ENCODE results near the gene NECAB3. TPM values are rescaled to one million over a fixed set of nuclear protein-coding genes. Genes with fewer than 3 reads are reported as not detected.

The NECAB3 gene
- total RNA-seq, 1 donor = 27.1 TPM

DNA sequence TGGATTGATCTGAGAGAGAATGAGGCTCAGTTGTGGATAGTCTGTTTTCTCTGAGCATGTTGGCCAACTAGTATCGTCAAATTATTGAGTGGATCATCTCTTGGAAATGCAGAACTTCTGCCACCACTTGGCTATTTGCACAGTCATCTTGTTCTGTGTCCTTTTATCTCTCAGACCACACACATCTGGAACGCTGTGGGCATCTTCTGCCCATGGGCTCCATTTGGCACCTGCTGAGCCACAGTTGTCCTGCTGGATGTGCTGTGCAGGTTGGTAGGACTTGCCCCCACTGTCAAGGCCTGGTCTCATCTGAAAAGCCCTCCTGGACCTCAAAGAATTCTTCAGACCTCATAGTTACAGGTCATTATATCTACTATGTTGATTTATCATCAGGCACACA, 28.8 kb downstream of the NECAB3 start:
- Histone ChIP-seq H3K27me3 (ENCODE audit: insufficient read depth, low read length) (no peaks in the 10 kb centered on the region), H3K79me2 (ENCODE audit: insufficient read depth, low read length) (no peaks in the 10 kb centered on the region), H3K4me2 (ENCODE audit: insufficient read depth, low read length) (no peak overlapping the region), H2AFZ (ENCODE audit: low read length) (no peak overlapping the region), H4K20me1 (ENCODE audit: insufficient read depth, low read length) (peaks cover 26% of the 10 kb centered on the region), H3K9me3 (ENCODE audit: low read depth, low read length) (no peaks in the 10 kb centered on the region), H3K27ac (ENCODE audit: low read depth, low read length) (no peak overlapping the region), H3K4me3 (ENCODE audit: insufficient read depth, low read length) (no peak overlapping the region), H3K36me3 (ENCODE audit: insufficient read depth, low read length) (peaks cover 27% of the 10 kb centered on the region), H3K4me1 (ENCODE audit: insufficient read depth, low read length) (peaks cover 20% of the 10 kb centered on the region)
- peak; percentile 30 for DNase-seq (ENCODE audit: insufficient read length, low spot score, missing footprints)
- TF ChIP-seq CTCF (IDR thresholded peaks at IDR 0.05; ENCODE audit: extremely low read depth, low read depth, low read length) = no peak

DNA sequence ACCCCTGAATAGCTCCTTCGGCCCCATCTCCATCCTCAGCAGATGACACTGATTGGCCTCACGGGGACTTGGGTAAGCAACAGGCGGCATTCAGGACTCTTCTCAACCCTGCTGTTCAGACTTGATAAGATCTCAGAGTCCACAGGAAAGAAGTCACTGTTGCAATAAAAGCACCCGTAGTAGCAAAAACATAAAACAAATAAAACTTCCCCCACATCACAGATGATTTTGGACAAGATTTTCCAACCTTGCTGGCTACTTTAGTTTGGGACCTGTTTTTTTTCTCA, 29.2 kb downstream of the NECAB3 start:
- Histone ChIP-seq H3K4me2 (ENCODE audit: insufficient read depth, low read length) (no peak overlapping the region), H3K4me1 (ENCODE audit: insufficient read depth, low read length) (peaks cover 20% of the 10 kb centered on the region), H2AFZ (ENCODE audit: low read length) (no peak overlapping the region), H3K27me3 (ENCODE audit: insufficient read depth, low read length) (no peaks in the 10 kb centered on the region), H3K27ac (ENCODE audit: low read depth, low read length) (no peak overlapping the region), H4K20me1 (ENCODE audit: insufficient read depth, low read length) (peaks cover 26% of the 10 kb centered on the region), H3K36me3 (ENCODE audit: insufficient read depth, low read length) (peaks cover 29% of the 10 kb centered on the region), H3K9me3 (ENCODE audit: low read depth, low read length) (no peaks in the 10 kb centered on the region), H3K4me3 (ENCODE audit: insufficient read depth, low read length) (no peak overlapping the region), H3K79me2 (ENCODE audit: insufficient read depth, low read length) (no peaks in the 10 kb centered on the region)
- no peak for TF ChIP-seq CTCF (IDR thresholded peaks at IDR 0.05; ENCODE audit: extremely low read depth, low read depth, low read length)
- no peak for DNase-seq (ENCODE audit: insufficient read length, low spot score, missing footprints)

DNA sequence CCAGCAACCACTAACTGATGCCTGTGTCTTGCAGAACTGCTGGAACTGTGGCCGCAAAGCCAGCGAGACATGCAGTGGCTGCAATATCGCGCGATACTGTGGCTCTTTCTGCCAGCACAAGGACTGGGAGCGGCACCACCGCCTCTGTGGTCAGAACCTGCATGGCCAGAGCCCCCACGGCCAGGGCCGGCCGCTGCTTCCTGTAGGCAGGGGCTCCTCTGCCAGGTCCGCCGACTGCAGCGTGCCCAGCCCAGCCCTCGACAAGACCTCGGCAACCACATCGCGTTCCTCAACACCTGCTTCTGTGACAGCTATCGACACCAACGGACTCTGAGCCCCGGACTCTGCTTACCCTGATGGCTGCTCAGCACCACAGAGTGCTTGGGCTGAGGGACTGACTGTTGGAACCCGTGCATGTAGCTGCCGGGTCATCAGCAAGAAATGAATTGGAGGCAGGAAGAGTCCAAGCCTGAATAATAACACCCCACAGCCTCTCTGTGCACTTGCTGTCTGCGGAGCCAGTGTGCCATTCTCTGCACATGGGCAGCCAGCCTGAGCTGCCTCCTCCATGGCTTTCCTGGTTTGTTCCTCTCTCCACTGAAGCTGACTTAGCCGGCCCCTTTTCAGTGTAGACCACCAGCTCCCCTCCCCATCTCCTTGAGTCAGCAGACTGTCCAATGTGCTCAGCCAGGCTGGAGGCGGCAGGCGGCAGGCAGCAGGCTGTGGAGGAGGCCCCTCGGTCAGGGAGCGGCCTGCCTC, 29.7 kb downstream of the NECAB3 start:
- Histone ChIP-seq H2AFZ (ENCODE audit: low read length) (no peak overlapping the region), H4K20me1 (ENCODE audit: insufficient read depth, low read length) (peaks cover 24% of the 10 kb centered on the region), H3K79me2 (ENCODE audit: insufficient read depth, low read length) (no peaks in the 10 kb centered on the region), H3K27me3 (ENCODE audit: insufficient read depth, low read length) (no peaks in the 10 kb centered on the region), H3K27ac (ENCODE audit: low read depth, low read length) (no peak overlapping the region), H3K4me2 (ENCODE audit: insufficient read depth, low read length) (no peak overlapping the region), H3K36me3 (ENCODE audit: insufficient read depth, low read length) (peaks cover 35% of the 10 kb centered on the region), H3K4me1 (ENCODE audit: insufficient read depth, low read length) (peaks cover 20% of the 10 kb centered on the region), H3K4me3 (ENCODE audit: insufficient read depth, low read length) (no peak overlapping the region), H3K9me3 (ENCODE audit: low read depth, low read length) (no peaks in the 10 kb centered on the region)
- no peak for TF ChIP-seq CTCF (IDR thresholded peaks at IDR 0.05; ENCODE audit: extremely low read depth, low read depth, low read length)
- peak; percentile 69 for DNase-seq (ENCODE audit: insufficient read length, low spot score, missing footprints)

DNA sequence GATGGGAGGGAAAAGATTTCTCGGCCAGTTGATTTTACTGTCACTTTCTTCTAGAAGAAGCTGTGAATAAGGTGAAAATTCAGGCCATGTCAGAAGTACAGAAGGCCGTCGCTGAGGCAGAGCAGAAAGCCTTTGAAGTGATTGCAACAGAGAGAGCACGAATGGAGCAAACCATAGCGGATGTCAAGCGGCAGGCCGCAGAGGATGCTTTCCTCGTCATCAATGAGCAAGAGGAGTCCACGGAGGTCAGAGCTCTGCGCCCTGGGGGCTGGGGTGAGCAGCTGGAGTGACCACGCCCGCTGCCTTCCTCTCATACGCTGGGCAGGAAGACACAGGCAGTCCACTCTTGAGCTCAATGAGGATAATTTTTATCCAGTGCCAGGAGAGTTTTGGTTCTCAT, 33.9 kb downstream of the NECAB3 start:
- DNase-seq (ENCODE audit: insufficient read length, low spot score, missing footprints) = no peak
- no peak overlapping the region for H2AFZ ChIP-seq (ENCODE audit: low read length)

More for the DNA sequence above, 33.9 kb downstream of the NECAB3 start:
- Histone ChIP-seq H3K79me2 (ENCODE audit: insufficient read depth, low read length) (no peaks in the 10 kb centered on the region), H3K4me1 (ENCODE audit: insufficient read depth, low read length) (no peaks in the 10 kb centered on the region), H3K4me3 (ENCODE audit: insufficient read depth, low read length) (no peak overlapping the region), H3K36me3 (ENCODE audit: insufficient read depth, low read length) (peaks cover 43% of the 10 kb centered on the region), H3K9me3 (ENCODE audit: low read depth, low read length) (no peaks in the 10 kb centered on the region), H3K4me2 (ENCODE audit: insufficient read depth, low read length) (no peak overlapping the region), H4K20me1 (ENCODE audit: insufficient read depth, low read length) (peaks cover under 1% of the 10 kb centered on the region), H3K27ac (ENCODE audit: low read depth, low read length) (no peak overlapping the region), H3K27me3 (ENCODE audit: insufficient read depth, low read length) (no peaks in the 10 kb centered on the region)
- no peak for TF ChIP-seq CTCF (IDR thresholded peaks at IDR 0.05; ENCODE audit: extremely low read depth, low read depth, low read length)

Measured in osteoblast (primary cell).